DMS114 treated with DMSO at 0.1 percent for 48 hours (cell line): Measurements from ENCODE around the gene LY9.

ENCODE experiments used
- DNase-seq: peaks from one replicate; lab custom pipeline; 2025; ENCODE audit not compliant: unreplicated experiment; lab: John Stamatoyannopoulos, UW

LY9 gene

DNA sequence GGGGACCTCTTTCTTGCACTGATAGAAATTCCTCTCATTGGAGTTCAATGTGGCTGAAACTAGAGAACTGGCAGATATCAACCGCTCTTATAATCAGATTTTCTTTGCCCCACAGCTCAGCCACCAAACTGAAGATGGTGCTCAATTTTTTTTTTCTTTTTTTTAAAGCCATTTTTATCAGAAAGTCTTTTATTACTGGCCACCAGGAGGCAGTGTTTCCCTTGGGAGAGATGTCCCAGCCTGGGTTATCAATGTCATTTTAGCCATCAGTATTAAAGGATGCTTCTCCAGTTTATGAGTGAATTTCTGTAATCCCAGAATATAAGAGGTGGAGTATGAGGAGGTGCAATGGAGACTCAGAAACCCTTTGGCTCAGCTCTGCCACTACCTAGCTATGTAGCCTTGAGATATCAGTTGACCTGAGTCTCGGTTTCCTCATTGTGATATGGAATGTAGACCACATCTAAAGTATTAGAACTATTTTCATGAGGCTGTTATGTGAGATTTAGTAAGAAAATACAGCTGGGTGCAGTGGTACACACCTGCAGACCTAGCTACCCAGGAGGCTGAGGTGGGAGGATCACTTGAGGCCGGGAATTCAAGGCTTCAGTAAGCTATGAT lies 39.1 kb downstream of the LY9 start:
- peak; percentile 35 for DNase-seq

GRCh38 chr1:160835751-160836150 lies 39.8 kb downstream of the LY9 start:
- DNase-seq = no peak

DNA sequence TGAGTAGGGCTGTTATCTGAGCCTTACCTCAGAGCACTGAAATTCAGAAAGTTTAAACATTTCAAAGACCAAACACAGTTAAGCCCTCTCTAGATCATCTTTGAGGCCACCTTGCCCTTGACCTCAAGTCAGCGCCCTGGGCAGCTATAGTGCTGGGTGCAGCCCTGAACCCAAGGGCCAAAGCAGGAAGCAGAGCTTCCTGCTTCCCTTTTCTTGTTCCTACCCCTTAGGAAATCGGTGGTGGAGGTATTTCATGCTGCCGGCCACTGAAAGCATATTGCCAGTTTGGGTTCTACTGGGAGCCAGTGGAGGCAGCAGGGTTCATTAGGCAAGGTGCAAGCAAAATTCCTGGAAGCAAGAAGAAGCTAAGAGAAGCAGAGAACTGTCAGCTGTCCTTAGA lies 40.6 kb downstream of the LY9 start:
- no peak for DNase-seq

GRCh38 chr1:160836981-160837557 lies 41.1 kb downstream of the LY9 start:
- DNase-seq = no peak

DNA sequence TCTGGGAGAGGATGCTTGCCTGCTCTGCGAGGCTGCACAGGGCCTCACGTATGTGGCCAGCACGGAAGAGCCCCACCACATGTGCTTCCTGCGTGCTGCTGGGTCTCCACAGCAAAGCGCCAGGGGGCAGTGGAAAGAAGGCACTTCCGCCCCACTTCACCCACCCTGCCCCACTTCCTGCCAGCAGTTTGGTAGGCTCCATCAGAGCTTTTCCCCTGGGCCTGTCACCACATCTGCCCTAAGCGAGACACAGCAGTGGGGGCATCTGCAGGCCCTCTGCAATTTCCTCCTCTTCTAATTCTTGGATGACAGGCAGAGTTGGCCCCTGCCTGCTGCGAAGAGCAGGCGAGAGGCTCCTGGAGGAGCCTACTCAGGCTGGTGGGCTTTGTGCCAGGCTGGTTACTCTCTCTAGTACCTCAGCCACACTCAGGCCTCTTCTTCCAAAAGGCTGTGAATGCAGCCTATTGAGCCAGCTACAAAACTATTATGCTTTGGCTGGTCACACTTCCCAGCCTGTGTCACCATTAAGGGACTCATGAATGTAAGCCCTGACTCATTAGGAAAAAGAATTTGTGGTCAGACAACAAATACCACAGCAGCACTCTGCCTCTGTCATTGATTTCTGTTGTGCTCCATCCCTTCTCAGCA lies 41.7 kb downstream of the LY9 start:
- no peak for DNase-seq

GRCh38 chr1:160838888-160839287 lies 42.9 kb downstream of the LY9 start:
- DNase-seq = no peak

DNA sequence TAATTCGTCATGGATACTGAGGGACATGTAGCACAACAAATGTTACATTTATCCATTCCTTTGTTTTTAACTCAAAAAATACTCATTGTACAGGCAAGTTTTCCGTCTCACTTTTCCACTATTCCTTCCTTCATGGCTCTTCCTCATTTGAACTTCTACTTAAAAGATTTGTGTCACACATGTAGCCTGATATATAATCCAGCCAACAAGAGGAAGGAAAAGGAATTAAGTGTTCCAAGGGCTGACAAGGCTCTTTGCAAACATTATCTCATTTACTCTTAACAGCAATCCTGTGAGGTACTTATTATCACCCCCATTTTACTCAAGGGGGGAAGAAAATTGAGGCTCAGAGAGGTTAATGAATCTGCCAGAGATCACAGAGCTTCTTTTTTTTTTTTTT lies 43.8 kb downstream of the LY9 start:
- no peak for DNase-seq

GRCh38 chr1:160841079-160841478 lies 45.1 kb downstream of the LY9 start:
- DNase-seq = no peak

- no peak for DNase-seq
Measured at GRCh38 chr1:160844447-160845232, 48.7 kb downstream of the LY9 start.

DNA sequence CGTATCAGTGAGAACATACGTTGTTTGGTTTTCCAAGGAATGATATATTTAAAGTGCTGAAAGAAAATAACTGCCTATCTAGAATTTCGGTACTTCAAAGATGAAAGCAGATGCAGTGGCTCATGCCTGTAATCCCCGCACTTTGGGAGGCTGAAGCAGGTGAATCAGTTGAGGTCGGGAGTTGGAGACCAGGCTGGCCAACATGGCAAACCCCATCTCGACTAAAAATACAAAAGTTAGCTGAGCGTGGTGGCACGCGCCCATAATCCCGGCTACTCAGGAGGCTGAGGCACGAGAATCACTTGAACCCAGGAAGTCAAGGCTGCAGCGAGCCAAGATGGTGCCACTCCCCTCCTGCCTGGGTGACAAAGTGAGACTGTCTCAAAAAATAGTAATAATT lies 50.3 kb downstream of the LY9 start:
- DNase-seq = no peak

DNA sequence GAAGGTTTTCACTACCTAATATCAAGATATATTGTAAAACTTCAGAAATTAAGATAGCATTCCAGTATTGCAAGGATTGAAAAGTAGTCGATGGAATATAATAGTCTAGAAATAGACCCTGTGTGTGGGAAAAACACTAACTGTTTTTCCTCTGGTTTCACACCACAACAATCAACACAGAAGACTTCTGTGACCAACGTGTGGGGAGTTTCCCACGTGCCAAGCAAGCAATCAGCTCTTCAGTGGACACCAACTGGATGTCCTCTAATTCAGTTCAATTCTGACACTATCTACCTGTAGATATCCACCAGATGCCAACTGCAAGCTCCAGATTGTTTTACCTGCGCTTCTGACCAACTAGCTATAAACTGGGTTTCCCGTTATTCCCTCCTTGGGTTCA lies 54.6 kb downstream of the LY9 start:
- no peak for DNase-seq

GRCh38 chr1:160850993-160851392 lies 55.0 kb downstream of the LY9 start:
- no peak for DNase-seq

GRCh38 chr1:160853014-160853413 lies 57.0 kb downstream of the LY9 start:
- no peak for DNase-seq

DNA sequence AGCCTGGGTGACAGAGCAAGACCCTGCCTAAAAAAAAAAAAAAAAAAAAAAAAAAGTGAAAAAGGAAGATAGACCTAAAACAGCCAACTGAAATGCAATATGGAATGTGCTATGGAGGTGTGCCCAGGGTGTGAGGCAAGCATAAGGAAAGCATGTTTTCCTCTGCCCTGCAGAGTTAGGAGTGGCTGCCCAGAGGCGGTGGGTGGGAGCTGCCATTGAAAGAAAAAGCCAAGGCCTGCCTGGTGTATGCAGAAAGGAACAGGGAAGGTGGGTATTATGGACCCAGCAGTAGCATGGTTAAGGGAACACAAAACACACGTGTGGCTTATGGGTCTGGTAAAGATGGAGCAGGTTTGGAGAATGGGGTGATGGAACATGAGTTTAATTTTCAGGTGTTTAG lies 57.8 kb downstream of the LY9 start:
- no peak for DNase-seq

- no peak for DNase-seq
Measured at GRCh38 chr1:160855181-160855981, 59.4 kb downstream of the LY9 start.

DNA sequence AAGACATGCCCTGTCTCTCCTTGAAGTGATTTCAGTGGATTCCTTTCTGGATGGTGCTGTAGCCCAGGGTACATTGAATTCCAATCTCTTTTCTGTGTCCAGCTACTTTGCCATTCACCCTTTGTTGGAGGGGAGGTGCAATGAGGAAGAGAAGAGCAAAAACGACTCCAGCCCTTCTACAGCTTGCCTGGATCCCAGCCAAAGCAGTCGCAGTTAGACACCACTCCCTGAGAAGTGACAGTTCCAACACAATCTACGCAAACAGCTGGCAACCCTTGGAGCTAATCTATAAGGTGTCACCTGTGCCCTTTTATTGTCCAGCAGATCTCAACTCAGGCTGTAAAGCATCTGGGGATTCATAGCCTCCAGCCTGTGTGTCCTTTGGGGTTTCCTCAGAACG lies 62.1 kb downstream of the LY9 start:
- DNase-seq = no peak

DNA sequence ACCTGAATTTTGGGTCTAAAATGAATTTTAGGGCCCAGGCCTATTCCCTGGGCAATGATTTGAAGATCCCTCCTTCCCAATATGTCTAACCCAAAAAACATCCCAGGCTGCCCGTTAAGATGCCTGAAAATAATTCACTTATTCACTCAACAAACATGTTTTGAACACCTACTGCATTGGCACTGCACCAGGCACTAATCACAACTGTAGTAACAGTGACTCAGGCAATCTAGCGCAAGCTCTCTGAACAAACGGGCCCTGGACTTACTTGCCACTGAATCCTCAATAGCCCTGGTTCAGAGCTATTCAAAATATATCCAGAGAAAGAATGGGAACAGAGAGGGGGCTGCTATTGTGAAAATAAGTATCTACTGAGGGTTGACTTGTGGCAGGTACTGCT lies 62.5 kb downstream of the LY9 start:
- no peak for DNase-seq

- no peak for DNase-seq
Measured at GRCh38 chr1:160859166-160859565, 63.2 kb downstream of the LY9 start.

- no peak for DNase-seq
Measured at GRCh38 chr1:160860840-160861505, 65.0 kb downstream of the LY9 start.

- DNase-seq = no peak
Measured at GRCh38 chr1:160862203-160863060, 66.5 kb downstream of the LY9 start, which contains the start of gene CD244. Gene CD244, minus strand, starts transcription at chr1:160862887. Its CDS starts 210 bp downstream, at chr1:160862677.
